ENCODE data around the gene KRTAP5-8.
"Not testable (repeated sequence)": the region's sequence is repeated elsewhere in the genome, so short reads cannot be mapped to it uniquely, and the experiment has no call there.

The KRTAP5-8 gene

DNA sequence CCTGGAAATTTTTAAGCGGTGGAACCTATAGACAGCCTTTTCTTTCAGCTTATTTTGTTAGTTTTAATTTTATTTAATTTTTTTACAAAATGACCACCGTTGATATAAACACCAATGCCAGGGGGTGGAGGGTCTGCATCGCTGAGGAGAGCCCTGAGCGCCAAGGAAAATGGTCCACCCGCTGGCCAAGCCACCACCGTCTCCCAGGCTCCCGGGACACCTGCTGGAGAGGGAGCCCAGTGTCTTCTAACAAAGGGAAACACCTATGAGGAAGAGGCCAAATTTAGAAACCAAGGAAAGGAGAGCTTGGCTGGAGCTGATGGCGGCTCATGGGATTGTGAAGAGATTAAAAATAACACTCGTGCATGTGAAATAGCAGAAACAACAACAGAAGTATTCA, 288 bp upstream of the KRTAP5-8 start:
- no peak overlapping the region for H3K27ac ChIP-seq (ENCODE audit: low read length)
- no peaks in the 10 kb centered on the region for H3K4me1 ChIP-seq (ENCODE audit: control insufficient read depth in 1 of 2, insufficient read depth in 2 of 2, low read length in 2 of 2)
- H3K9me3 ChIP-seq (ENCODE audit: control insufficient read depth in 1 of 2, low read length in 2 of 2): no peaks in the 10 kb centered on the region
- H3K4me3 ChIP-seq (ENCODE audit: low read depth in 1 of 2, low read length in 2 of 2): no peak overlapping the region
- H3K27me3 ChIP-seq (ENCODE audit: low read depth, low read length): no peaks in the 10 kb centered on the region
- H3K36me3 ChIP-seq (ENCODE audit: control insufficient read depth in 1 of 2, insufficient read depth in 2 of 2, low read length in 2 of 2): no peaks in the 10 kb centered on the region

DNA sequence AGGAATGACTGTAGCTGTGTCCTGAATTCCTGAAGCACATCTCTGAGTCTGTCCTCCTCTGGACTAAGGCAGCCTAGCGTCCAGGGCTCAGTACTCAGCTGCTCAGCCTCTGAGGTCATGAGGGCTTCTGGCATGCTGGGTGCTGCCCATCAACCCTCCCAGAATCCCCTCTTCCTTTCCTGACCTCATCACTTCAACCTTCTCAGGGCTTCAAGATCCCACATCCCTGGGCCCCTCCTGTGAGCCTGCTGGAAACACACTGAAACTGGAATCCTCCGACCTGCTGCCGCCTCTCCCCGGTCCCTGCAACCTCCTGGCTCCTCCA, 803 bp downstream of the KRTAP5-8 start:
- Histone ChIP-seq H3K4me1 (ENCODE audit: control insufficient read depth in 1 of 2, insufficient read depth in 2 of 2, low read length in 2 of 2) (no peaks in the 10 kb centered on the region), H3K27ac (ENCODE audit: low read length) (no peak overlapping the region), H3K4me3 (ENCODE audit: low read depth in 1 of 2, low read length in 2 of 2) (no peak overlapping the region), H3K36me3 (ENCODE audit: control insufficient read depth in 1 of 2, insufficient read depth in 2 of 2, low read length in 2 of 2) (no peaks in the 10 kb centered on the region), H3K27me3 (ENCODE audit: low read depth, low read length) (no peaks in the 10 kb centered on the region), H3K9me3 (ENCODE audit: control insufficient read depth in 1 of 2, low read length in 2 of 2) (no peaks in the 10 kb centered on the region)

DNA sequence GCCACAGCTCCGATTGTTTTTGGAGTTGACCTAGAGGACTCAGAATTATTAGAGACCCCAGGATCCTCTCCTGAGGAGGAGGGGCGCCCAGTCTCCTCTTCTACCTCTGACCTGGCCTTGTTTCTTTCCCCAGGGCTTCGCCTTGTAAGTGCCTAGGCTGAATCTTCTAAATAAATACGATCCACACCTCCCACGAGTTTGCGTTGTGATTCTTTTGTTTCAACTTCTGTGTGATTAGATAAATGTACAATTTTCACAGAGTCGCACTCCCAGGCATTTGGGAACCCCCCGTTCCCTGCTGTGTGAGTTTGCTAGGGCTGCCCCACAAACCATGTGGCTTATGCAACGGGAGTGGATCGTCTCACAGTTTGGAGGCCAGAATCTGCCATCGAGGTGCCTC, 1.2 kb downstream of the KRTAP5-8 start:
- no peaks in the 10 kb centered on the region for H3K27me3 ChIP-seq (ENCODE audit: low read depth, low read length)
- H3K4me1 ChIP-seq (ENCODE audit: control insufficient read depth in 1 of 2, insufficient read depth in 2 of 2, low read length in 2 of 2): no peaks in the 10 kb centered on the region
- H3K9me3 ChIP-seq (ENCODE audit: control insufficient read depth in 1 of 2, low read length in 2 of 2): no peaks in the 10 kb centered on the region
- no peaks in the 10 kb centered on the region for H3K36me3 ChIP-seq (ENCODE audit: control insufficient read depth in 1 of 2, insufficient read depth in 2 of 2, low read length in 2 of 2)
- no peak overlapping the region for H3K4me3 ChIP-seq (ENCODE audit: low read depth in 1 of 2, low read length in 2 of 2)
- no peak overlapping the region for H3K27ac ChIP-seq (ENCODE audit: low read length)

DNA sequence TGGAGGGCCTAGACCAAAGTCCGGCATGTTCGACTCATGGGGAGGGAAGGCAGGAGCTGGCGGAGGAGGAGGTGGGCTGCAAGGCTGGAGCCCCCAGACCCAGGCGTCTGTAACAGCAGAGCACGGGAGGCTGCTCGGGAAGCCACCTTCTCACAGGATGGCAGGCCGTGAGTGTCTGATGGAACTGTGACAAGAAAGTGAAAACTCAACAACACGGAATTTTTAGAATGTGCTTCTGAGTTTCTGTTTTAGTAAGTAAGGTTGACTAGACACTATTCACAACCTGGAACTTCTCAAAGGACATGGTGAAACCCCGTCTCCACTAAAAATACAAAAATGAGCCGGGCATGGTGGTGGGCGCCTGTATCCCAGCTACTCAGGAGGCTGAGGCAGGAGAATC, 2.1 kb downstream of the KRTAP5-8 start:
- H3K4me1 ChIP-seq (ENCODE audit: control insufficient read depth in 1 of 2, insufficient read depth in 2 of 2, low read length in 2 of 2); H3K27ac ChIP-seq (ENCODE audit: low read length); H3K9me3 ChIP-seq (ENCODE audit: control insufficient read depth in 1 of 2, low read length in 2 of 2); H3K27me3 ChIP-seq (ENCODE audit: low read depth, low read length); H3K36me3 ChIP-seq (ENCODE audit: control insufficient read depth in 1 of 2, insufficient read depth in 2 of 2, low read length in 2 of 2); H3K4me3 ChIP-seq (ENCODE audit: low read depth in 1 of 2, low read length in 2 of 2): not testable (repeated sequence)

DNA sequence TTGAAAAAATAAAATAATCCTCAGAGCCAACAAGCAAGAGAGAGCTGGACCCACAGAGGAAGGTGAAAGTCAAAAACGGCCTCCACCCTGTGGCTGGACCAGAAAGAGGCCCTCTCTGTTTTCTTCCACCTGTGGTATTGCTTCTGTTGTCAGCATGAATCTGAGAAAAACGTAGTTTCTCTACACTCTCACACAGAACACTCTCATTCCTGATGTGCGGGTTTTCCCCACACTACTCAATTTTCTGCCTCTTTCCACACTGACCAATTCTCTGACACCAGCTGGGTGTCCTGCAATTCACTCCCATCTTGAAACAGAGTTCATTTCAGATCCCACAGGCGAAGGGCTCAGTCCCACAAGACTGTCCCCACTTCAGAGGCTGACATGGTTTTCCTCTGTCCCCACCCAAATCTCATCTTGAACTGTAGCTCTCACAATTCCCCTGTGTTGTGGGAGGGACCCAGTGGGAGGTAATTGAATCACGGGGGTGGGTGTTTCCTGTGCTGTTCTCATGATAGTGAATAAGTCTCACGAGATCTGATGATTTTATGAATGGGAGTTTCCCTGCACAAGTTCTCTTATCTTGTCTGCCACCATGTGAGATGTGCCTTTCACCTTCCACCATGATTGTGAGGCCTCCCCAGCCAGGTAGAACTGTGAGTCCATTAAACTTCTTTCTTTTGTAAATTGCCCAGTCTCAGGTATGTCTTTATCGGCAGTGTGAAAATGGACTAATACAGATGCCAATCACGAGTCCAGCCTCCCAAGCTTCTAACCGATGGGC, 2.9 kb downstream of the KRTAP5-8 start:
- not testable (repeated sequence) for H3K4me1 ChIP-seq (ENCODE audit: control insufficient read depth in 1 of 2, insufficient read depth in 2 of 2, low read length in 2 of 2); H3K9me3 ChIP-seq (ENCODE audit: control insufficient read depth in 1 of 2, low read length in 2 of 2); H3K4me3 ChIP-seq (ENCODE audit: low read depth in 1 of 2, low read length in 2 of 2); H3K36me3 ChIP-seq (ENCODE audit: control insufficient read depth in 1 of 2, insufficient read depth in 2 of 2, low read length in 2 of 2); H3K27ac ChIP-seq (ENCODE audit: low read length); H3K27me3 ChIP-seq (ENCODE audit: low read depth, low read length)

DNA sequence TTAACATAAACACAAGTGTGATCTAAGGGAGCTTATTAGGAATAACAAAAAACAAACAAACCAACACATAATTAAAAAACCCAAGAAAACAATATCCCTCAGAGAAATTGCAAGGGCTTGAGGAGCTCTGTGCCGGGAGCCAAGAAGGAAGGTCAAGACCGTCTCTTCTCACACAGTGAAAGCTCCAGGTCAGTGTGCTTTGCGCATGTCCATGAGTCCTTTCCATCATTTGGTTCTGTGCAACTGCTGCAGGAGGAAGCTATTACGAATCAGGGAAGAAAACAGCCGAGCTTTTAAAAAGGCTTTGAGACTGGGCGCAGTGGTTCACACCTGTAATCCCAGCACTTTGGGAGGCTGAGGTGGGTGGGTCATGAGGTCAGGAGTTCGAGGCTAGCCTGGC, 4.6 kb downstream of the KRTAP5-8 start:
- no peaks in the 10 kb centered on the region for H3K4me1 ChIP-seq (ENCODE audit: control insufficient read depth in 1 of 2, insufficient read depth in 2 of 2, low read length in 2 of 2)
- H3K27ac ChIP-seq (ENCODE audit: low read length): no peak overlapping the region
- no peaks in the 10 kb centered on the region for H3K9me3 ChIP-seq (ENCODE audit: control insufficient read depth in 1 of 2, low read length in 2 of 2)
- H3K27me3 ChIP-seq (ENCODE audit: low read depth, low read length): no peaks in the 10 kb centered on the region
- no peaks in the 10 kb centered on the region for H3K36me3 ChIP-seq (ENCODE audit: control insufficient read depth in 1 of 2, insufficient read depth in 2 of 2, low read length in 2 of 2)
- H3K4me3 ChIP-seq (ENCODE audit: low read depth in 1 of 2, low read length in 2 of 2): no peak overlapping the region

GRCh38 chr11:71542879-71543777, 5.3 kb downstream of the KRTAP5-8 start:
- no peaks in the 10 kb centered on the region for H3K36me3 ChIP-seq (ENCODE audit: control insufficient read depth in 1 of 2, insufficient read depth in 2 of 2, low read length in 2 of 2)
- H3K9me3 ChIP-seq (ENCODE audit: control insufficient read depth in 1 of 2, low read length in 2 of 2): no peaks in the 10 kb centered on the region
- no peaks in the 10 kb centered on the region for H3K27me3 ChIP-seq (ENCODE audit: low read depth, low read length)
- no peak overlapping the region for H3K27ac ChIP-seq (ENCODE audit: low read length)
- no peak overlapping the region for H3K4me3 ChIP-seq (ENCODE audit: low read depth in 1 of 2, low read length in 2 of 2)
- no peaks in the 10 kb centered on the region for H3K4me1 ChIP-seq (ENCODE audit: control insufficient read depth in 1 of 2, insufficient read depth in 2 of 2, low read length in 2 of 2)

- H3K4me3 ChIP-seq (ENCODE audit: low read depth in 1 of 2, low read length in 2 of 2): no peak overlapping the region
- no peaks in the 10 kb centered on the region for H3K4me1 ChIP-seq (ENCODE audit: control insufficient read depth in 1 of 2, insufficient read depth in 2 of 2, low read length in 2 of 2)
- no peaks in the 10 kb centered on the region for H3K36me3 ChIP-seq (ENCODE audit: control insufficient read depth in 1 of 2, insufficient read depth in 2 of 2, low read length in 2 of 2)
- no peaks in the 10 kb centered on the region for H3K9me3 ChIP-seq (ENCODE audit: control insufficient read depth in 1 of 2, low read length in 2 of 2)
- H3K27me3 ChIP-seq (ENCODE audit: low read depth, low read length): no peaks in the 10 kb centered on the region
- H3K27ac ChIP-seq (ENCODE audit: low read length): no peak overlapping the region
Measured at GRCh38 chr11:71543866-71544265, 6.0 kb downstream of the KRTAP5-8 start.

- no peaks in the 10 kb centered on the region for H3K9me3 ChIP-seq (ENCODE audit: control insufficient read depth in 1 of 2, low read length in 2 of 2)
- H3K4me1 ChIP-seq (ENCODE audit: control insufficient read depth in 1 of 2, insufficient read depth in 2 of 2, low read length in 2 of 2): no peaks in the 10 kb centered on the region
- H3K27ac ChIP-seq (ENCODE audit: low read length): no peak overlapping the region
- H3K36me3 ChIP-seq (ENCODE audit: control insufficient read depth in 1 of 2, insufficient read depth in 2 of 2, low read length in 2 of 2): no peaks in the 10 kb centered on the region
- H3K27me3 ChIP-seq (ENCODE audit: low read depth, low read length): no peaks in the 10 kb centered on the region
- no peak overlapping the region for H3K4me3 ChIP-seq (ENCODE audit: low read depth in 1 of 2, low read length in 2 of 2)
Measured at GRCh38 chr11:71544525-71545214, 6.8 kb downstream of the KRTAP5-8 start.

- Histone ChIP-seq H3K27me3 (ENCODE audit: low read depth, low read length) (no peaks in the 10 kb centered on the region), H3K4me1 (ENCODE audit: control insufficient read depth in 1 of 2, insufficient read depth in 2 of 2, low read length in 2 of 2) (no peaks in the 10 kb centered on the region), H3K36me3 (ENCODE audit: control insufficient read depth in 1 of 2, insufficient read depth in 2 of 2, low read length in 2 of 2) (no peaks in the 10 kb centered on the region), H3K27ac (ENCODE audit: low read length) (no peak overlapping the region), H3K9me3 (ENCODE audit: control insufficient read depth in 1 of 2, low read length in 2 of 2) (no peaks in the 10 kb centered on the region), H3K4me3 (ENCODE audit: low read depth in 1 of 2, low read length in 2 of 2) (no peak overlapping the region)
Measured at GRCh38 chr11:71545405-71545966, 7.7 kb downstream of the KRTAP5-8 start.

DNA sequence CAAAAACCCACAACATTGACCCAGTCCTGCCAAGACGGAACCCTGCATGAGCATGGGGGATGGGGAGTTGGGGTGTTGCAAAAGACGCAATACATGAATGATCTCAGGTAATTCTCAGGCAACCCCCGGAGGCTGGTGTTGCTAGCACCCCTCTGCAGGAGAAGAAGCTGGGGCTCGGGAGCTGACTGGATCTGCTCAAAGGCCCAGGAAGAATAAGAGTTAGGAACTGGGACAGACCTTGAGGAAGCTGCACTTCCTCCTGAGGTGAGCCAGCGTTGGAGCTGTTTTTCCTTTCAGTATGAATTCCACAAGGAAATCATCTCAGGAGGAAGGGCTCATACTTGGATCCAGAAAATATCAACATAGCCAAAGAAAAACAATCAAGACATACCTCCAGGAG, 10.3 kb downstream of the KRTAP5-8 start, which contains the start of gene KRTAP5-9:
Gene KRTAP5-9 (plus strand): TSS at position 301 of the 400 bp plus-strand sequence. CDS start 238 bp downstream, outside the sequence.
- H3K27me3 ChIP-seq (ENCODE audit: low read depth, low read length): no peaks in the 10 kb centered on the region
- H3K4me3 ChIP-seq (ENCODE audit: low read depth in 1 of 2, low read length in 2 of 2): no peak within 1 kb of the TSS
- H3K36me3 ChIP-seq (ENCODE audit: control insufficient read depth in 1 of 2, insufficient read depth in 2 of 2, low read length in 2 of 2): no peaks in the 10 kb centered on the region
- H3K9me3 ChIP-seq (ENCODE audit: control insufficient read depth in 1 of 2, low read length in 2 of 2): no peaks in the 10 kb centered on the region
- H3K4me1 ChIP-seq (ENCODE audit: control insufficient read depth in 1 of 2, insufficient read depth in 2 of 2, low read length in 2 of 2): no peaks in the 10 kb centered on the region
- H3K27ac ChIP-seq (ENCODE audit: low read length): no peak within 1 kb of the TSS
